Measurements from ENCODE around the gene ZNF217.

DNA sequence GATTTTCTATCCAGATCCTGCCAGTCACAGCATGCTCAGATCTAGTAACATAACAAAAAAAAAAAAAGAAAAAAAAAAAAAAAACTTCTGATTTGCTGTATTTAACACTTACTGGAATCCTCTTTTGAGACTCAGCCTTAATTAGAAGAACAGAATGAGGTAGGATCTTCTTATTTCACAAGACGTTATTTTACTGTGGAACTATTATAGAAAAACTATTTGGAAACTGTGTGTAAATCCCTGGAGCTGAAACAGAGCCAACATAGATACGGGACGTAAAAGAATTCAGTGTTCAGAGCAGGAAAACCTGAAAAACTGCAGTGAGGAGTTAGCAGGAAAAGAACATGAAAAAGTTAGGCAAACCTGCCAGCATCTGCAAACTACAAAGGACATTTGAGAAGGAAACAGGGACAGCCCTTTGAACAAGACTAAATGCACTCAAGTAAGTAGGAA is 3.4 kb upstream of the ZNF217 start:
- TF ChIP-seq CTCF (IDR thresholded peaks at IDR 0.05) (no peak), POLR2A (IDR thresholded peaks at IDR 0.05) (no peak), POLR2AphosphoS5 (IDR thresholded peaks at IDR 0.05; ENCODE audit: insufficient read depth in 1 of 2, low read depth in 1 of 2) (no peak)

Data from vagina (tissue), 2 donors.